Chondrocyte (in vitro differentiated cells): Measurements from ENCODE around the gene MDFIC. TPM values are rescaled to one million over a fixed set of nuclear protein-coding genes. Genes with fewer than 3 reads are reported as not detected.

Experiments used
- DNase-seq: peaks from one replicate; pipeline ENCODE4 v3.0.0; 2021; ENCODE audit warnings: mixed read lengths, low spot score
- H3K27ac Mint-ChIP-seq: one replicate; pipeline ENCODE4 v1.8.0; 2021; ENCODE audit warnings: mild to moderate bottlenecking, moderate library complexity, mixed read lengths; ENCODE audit not compliant: unreplicated experiment
- H3K27me3 Mint-ChIP-seq: 2 replicates; pipeline ENCODE4 v1.8.0; 2021; ENCODE audit warnings: low read depth, mixed read lengths
- H3K36me3 Mint-ChIP-seq: 2 replicates; pipeline ENCODE4 v1.8.0; 2021; ENCODE audit warnings: low read depth, mixed read lengths
- H3K4me1 Mint-ChIP-seq: 2 replicates; pipeline ENCODE4 v1.8.0; 2021; ENCODE audit warnings: low read depth, mild to moderate bottlenecking, mixed read lengths
- H3K4me3 Mint-ChIP-seq: one replicate; pipeline ENCODE4 v1.8.0; 2021; ENCODE audit warnings: mild to moderate bottlenecking, moderate library complexity, mixed read lengths; ENCODE audit not compliant: unreplicated experiment
- H3K9me3 Mint-ChIP-seq: 2 replicates; pipeline ENCODE4 v1.8.0; 2021; ENCODE audit warnings: low read depth, mixed read lengths
- CTCF ChIP-seq: fragments of 200-600 bp; sonication (generic); IDR thresholded peaks from 2 replicates; pipeline ENCODE4 v1.5.0; 2021; ENCODE audit warnings: antibody characterized with exemption, mild to moderate bottlenecking, moderate library complexity
- total RNA-seq: library from RNA; stranded (reverse); gene quantifications from 3 replicates; pipeline ENCODE4 v1.2.1, GENCODE V29; 2021

Gene MDFIC
- total RNA-seq, 1 donor from 2014 or later, result 15.6 TPM

- Mint-ChIP-seq H3K4me1 (no peaks in the 10 kb centered on the region), H3K9me3 (no peaks in the 10 kb centered on the region), H3K36me3 (no peaks in the 10 kb centered on the region), H3K4me3 (no peak overlapping the region), H3K27ac (no peak overlapping the region), H3K27me3 (no peaks in the 10 kb centered on the region)
- no peak for TF ChIP-seq CTCF
- no peak for DNase-seq
Measured at GRCh38 chr7:115047958-115048720, 126.2 kb downstream of the MDFIC start.

GRCh38 chr7:115052706-115053105 is 130.8 kb downstream of the MDFIC start:
- TF ChIP-seq CTCF, result no peak
- H3K27ac Mint-ChIP-seq, result no peak overlapping the region
- H3K4me1 Mint-ChIP-seq, result no peaks in the 10 kb centered on the region
- H3K4me3 Mint-ChIP-seq, result no peak overlapping the region
- DNase-seq, result no peak
- no peaks in the 10 kb centered on the region for H3K36me3 Mint-ChIP-seq
- H3K9me3 Mint-ChIP-seq, result no peaks in the 10 kb centered on the region
- H3K27me3 Mint-ChIP-seq, result no peaks in the 10 kb centered on the region

- Mint-ChIP-seq H3K4me1 (peaks cover 6% of the 10 kb centered on the region), H3K4me3 (no peak overlapping the region), H3K27ac (no peak overlapping the region), H3K27me3 (no peaks in the 10 kb centered on the region), H3K36me3 (no peaks in the 10 kb centered on the region), H3K9me3 (no peaks in the 10 kb centered on the region)
- no peak for TF ChIP-seq CTCF
- DNase-seq, result no peak
Measured at GRCh38 chr7:115054478-115055065, 132.7 kb downstream of the MDFIC start.

GRCh38 chr7:115056019-115056418 is 134.1 kb downstream of the MDFIC start:
- no peak overlapping the region for H3K4me3 Mint-ChIP-seq
- H3K27ac Mint-ChIP-seq, result no peak overlapping the region
- no peaks in the 10 kb centered on the region for H3K27me3 Mint-ChIP-seq
- peaks cover 6% of the 10 kb centered on the region for H3K4me1 Mint-ChIP-seq
- no peak for TF ChIP-seq CTCF
- no peaks in the 10 kb centered on the region for H3K36me3 Mint-ChIP-seq
- DNase-seq, result no peak
- H3K9me3 Mint-ChIP-seq, result no peaks in the 10 kb centered on the region

- TF ChIP-seq CTCF, result no peak
- Mint-ChIP-seq H3K27ac (no peak overlapping the region), H3K27me3 (no peaks in the 10 kb centered on the region), H3K9me3 (no peaks in the 10 kb centered on the region), H3K36me3 (no peaks in the 10 kb centered on the region), H3K4me3 (no peak overlapping the region), H3K4me1 (peaks cover 6% of the 10 kb centered on the region)
- DNase-seq, result no peak
Measured at GRCh38 chr7:115058726-115059125, 136.8 kb downstream of the MDFIC start.
